HG02763 (cell line): ENCODE data around the gene PRICKLE4.

ENCODE experiments used
- ATAC-seq: cut with Tn5 transposase; IDR thresholded peaks from one replicate; pipeline ENCODE4 v1.9.1; 2021; ENCODE audit warnings: mild to moderate bottlenecking, moderate library complexity; ENCODE audit not compliant: unreplicated experiment

Gene PRICKLE4

GRCh38 chr6:41836022-41836659, 55.6 kb downstream of the PRICKLE4 start:
- no peak for ATAC-seq

GRCh38 chr6:41836660-41837052, 56.1 kb downstream of the PRICKLE4 start:
- ATAC-seq, result no peak
